Myocyte (in vitro differentiated cells): ENCODE results near the gene SNX9. TPM values are rescaled to one million over a fixed set of nuclear protein-coding genes. Genes with fewer than 3 reads are reported as not detected.
"Not testable (repeated sequence)": the region's sequence is repeated elsewhere in the genome, so short reads cannot be mapped to it uniquely, and the experiment has no call there.

ENCODE experiments used
- DNase-seq: peaks from one replicate; pipeline ENCODE4 v3.0.0-alpha.2; 2012; ENCODE audit warnings: low read depth
- total RNA-seq: library from RNA; depleted of rRNA; stranded (reverse); fragments of >200 nt; gene quantifications from 2 replicates; pipeline ENCODE4 v1.2.3, GENCODE V29; 2014

SNX9 gene
- total RNA-seq, 1 donor from 2014 or later, result 21.7 TPM

- no peak for DNase-seq
These were observed 31.0 kb downstream of the SNX9 start for GRCh38 chr6:157853902-157854502.

DNA sequence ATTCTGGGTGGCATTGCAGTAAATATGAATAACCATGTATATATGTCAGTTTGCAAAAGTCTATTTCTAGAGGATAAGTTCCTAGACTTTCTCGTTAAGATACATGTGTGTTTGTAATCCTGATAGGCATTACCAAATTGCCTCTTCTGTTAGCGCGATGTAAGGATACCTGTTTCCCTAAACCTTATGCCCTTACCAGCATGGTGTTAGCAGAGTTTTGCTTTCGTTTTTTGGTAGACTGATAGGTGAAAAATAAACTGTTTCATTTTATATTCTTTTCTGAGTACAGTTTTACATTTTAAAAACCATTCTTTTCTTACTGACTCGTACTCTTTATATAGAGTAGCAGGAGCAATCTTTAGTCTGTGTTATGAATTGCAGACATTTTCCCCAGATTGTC lies 32.3 kb downstream of the SNX9 start:
- DNase-seq, result no peak

DNA sequence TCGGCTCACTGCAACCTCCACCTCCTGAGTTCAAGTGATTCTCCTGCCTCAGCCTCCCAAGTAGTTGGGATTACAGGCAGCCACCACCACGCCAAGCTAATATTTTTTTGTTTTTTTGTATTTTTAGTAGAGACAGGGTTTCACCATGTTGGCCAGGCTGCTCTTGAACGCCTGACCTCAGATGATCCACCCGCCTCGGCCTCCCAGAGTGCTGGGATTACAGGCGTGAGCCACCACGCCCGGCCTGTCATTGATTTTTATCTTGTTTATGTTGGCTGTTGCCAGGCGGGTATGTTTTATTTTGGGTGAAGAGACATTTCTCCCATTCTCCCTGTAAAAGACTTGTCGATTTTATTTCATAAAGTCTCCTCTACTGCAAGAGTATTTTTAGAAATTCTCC lies 32.8 kb downstream of the SNX9 start:
- not testable (repeated sequence) for DNase-seq

- DNase-seq, result not testable (repeated sequence)
These were observed 35.6 kb downstream of the SNX9 start for GRCh38 chr6:157858664-157859063.

DNA sequence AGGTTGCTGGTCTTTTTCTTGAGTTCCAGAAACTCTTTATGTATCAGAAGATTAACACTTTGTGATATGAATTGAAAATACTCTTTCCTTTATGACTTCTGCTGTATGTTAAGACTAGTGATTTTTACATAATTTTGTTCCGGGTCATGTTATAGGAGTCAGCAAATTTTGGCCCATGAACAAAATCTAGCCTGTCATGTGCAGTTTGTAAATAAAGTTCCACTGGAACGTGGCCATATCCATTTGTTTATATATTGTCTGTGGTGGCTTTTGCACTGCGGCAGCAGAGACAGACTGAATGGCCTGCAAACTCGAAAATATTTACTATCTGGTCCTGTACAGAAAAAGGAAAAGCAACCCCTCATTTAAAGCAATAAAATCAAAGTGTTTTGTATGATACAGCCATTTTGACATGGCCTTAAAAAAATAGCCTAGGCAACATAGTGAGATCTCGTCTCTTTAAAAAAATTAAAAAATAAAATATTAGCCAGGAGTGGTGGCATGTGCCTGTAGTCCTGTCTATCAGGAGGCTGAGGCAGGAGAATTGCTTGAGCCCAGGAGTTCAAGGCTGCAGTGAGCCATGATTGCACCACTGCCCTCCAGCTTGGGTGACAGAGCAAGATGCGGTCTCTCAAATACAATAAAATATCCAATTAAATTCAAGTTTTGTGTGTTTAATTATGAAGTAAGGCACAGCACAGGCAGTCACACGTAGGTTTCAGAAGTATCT lies 36.9 kb downstream of the SNX9 start:
- no peak for DNase-seq

GRCh38 chr6:157860505-157860991 lies 37.5 kb downstream of the SNX9 start:
- DNase-seq, result no peak

- no peak for DNase-seq
These were observed 38.1 kb downstream of the SNX9 start for GRCh38 chr6:157861184-157861583.

GRCh38 chr6:157861814-157862213 lies 38.8 kb downstream of the SNX9 start:
- peak; percentile 20 for DNase-seq

- no peak for DNase-seq
These were observed 39.7 kb downstream of the SNX9 start for GRCh38 chr6:157862706-157863105.

DNA sequence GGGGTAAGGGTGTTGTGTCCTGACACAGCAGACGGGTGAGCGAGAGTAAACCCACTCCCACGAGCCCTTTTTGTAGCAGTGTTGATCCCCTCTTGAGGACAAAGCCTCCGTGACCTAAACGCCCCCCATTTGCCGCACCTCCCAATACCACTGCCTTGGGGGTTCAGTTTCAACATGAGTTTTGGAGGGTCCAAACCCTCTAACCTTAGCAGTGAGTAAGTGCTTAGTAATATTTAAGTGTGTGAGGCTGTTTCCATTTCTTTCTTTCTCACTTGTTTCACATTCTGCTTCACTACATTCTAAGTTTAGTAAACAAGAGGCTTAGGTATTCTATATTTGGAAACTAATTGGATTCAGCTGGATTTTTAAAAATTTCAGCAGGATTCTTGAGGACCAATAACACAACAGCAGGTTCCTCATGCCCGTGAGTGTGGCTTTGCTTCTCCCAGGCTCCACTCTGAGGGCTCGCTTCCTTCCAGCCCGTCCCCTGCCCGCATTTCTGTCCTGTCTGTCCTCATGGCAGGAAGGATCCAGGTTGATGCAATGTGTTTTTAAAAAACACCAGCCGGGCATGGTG lies 41.2 kb downstream of the SNX9 start:
- no peak for DNase-seq

DNA sequence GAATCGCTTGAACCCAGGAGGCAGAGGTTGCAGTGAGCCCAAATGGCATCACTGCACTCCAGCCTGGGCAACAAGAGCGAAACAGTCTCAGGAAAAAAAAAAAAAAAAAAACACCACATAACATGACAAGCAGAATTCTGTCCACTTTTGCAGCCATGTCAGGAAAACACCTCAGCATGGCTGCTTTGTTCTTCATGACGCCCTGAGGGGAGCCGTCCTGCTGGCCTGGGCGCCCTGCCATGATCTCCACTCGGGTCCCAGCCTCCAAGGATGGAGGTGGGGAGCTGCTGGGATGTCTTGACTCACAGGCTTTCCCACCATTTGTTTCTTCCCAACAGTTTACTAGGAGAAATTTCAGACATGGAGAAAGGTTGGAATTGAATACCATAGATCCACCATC lies 42.2 kb downstream of the SNX9 start:
- no peak for DNase-seq

- peak; percentile 18 for DNase-seq
These were observed 44.1 kb downstream of the SNX9 start for GRCh38 chr6:157867155-157867559.

GRCh38 chr6:157867981-157868380 lies 44.9 kb downstream of the SNX9 start:
- no peak for DNase-seq

DNA sequence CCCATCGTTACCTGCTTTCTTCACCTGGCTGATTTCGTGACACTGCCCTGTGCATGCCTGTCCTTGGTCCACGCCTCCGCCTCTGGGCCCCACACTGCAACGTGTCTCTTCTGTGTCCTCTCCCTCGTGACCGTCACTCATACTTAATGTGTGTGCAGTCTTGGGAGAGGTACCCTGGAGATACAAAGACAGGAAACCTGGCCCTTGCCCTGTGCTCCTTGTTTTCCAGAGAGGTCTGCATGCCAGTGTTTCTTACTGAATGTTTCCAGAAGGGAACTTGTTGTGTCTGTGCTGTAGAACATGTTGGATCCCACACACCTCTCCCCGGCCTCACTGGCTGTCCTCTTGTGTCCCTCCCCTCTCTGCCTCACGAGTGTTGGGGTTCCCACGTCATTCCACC lies 45.8 kb downstream of the SNX9 start:
- no peak for DNase-seq

GRCh38 chr6:157869673-157870302 lies 46.7 kb downstream of the SNX9 start:
- DNase-seq, result no peak

DNA sequence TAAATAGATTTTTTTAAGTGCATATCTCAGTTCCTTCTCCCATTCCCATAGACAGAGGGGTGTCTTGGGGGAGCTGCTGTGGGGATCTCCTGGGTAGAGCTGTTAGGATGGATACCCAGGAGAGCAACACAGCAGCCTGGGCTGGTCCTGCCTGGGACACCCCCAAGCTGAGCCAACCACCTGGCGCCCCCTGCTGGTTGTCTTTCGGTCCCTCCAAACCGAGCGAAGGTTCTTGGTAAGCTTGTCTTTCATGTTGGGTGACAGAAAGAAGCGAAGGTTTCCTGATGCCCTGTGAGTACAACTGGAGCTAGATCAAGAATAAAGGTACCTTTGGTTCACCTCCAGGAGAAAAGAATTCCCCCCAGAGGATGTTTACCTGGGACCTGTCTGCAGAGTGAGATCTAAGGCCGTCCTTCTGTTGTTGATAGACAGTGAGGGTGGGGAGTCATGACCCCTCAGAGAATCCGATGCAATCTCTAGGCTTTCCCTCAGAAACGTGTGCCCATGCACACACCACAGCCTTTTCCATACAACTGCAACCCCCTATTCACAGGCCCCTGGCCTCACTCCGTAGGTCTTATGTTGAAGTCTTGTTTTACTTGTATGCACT lies 50.8 kb downstream of the SNX9 start:
- DNase-seq, result peak; percentile 72

- no peak for DNase-seq
These were observed 54.1 kb downstream of the SNX9 start for GRCh38 chr6:157877149-157877548.

DNA sequence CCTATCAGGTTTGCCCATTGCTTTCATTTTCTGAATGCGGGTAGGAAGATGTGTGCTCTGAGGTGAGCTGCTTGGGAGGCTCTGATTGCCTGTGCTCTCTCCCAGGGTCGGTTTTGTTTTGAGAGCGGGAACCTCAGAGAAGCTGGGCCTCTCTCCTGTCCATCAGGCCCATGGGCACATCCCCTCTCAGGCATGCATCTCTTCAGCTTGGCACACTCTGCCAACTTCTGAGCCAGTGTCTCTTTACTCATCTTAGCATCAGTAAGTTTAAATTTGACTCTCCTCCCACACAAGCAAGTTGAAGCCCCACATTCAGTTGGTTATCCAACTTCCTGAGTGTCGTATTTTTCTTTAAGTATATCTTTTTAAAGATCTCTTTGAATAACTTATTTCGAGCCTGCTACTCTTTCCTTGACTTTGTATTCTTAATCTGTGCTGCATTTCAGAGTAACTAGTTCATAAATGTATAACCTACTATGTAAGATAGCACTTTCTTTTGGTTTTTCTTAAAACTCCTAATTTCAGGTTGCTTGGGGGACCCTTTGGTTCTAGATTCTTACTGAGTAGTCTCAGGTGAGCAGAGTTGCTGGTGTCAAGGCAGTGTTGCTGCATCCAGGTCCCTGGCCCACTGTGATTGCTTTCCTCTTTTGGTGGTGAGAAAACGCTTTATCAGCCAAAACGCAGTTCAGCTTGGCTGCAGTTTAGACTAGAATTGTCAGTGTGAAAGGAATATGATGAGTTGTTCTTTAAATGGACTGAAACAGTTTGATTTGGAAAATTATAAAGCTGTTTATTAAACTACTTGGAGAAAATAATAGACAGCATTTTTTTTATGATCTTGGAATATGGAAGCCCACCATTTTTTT lies 54.8 kb downstream of the SNX9 start:
- no peak for DNase-seq

GRCh38 chr6:157879034-157879872 lies 56.2 kb downstream of the SNX9 start:
- no peak for DNase-seq

DNA sequence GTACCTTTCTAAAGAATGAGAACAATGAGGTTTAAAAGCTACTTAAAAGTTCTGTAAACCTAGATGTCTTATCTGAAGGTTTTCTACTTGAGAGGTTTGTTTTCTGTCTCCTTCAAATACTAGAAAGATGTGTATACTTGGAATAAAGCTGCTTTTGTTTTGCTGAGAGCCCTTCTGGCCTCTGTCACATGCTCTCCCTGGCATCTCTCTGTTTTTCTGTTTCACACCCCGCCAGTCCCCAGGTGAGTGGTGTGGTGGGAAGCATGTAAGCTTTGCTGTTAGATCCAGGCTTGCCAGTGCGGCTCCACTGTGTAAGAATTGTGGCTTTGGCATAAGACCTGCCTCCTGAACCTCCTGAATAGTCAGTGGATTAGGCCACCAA lies 56.8 kb downstream of the SNX9 start:
- no peak for DNase-seq
